GM18861 (cell line): ENCODE measurements around the gene ABLIM2.
A peak's percentile ranks its signal among the peaks of the same experiment; 100 is the strongest.

ENCODE experiments used
- ATAC-seq: cut with Tn5 transposase; IDR thresholded peaks from one replicate; pipeline ENCODE4 v1.9.1; 2021; ENCODE audit not compliant: unreplicated experiment

ABLIM2 gene

DNA sequence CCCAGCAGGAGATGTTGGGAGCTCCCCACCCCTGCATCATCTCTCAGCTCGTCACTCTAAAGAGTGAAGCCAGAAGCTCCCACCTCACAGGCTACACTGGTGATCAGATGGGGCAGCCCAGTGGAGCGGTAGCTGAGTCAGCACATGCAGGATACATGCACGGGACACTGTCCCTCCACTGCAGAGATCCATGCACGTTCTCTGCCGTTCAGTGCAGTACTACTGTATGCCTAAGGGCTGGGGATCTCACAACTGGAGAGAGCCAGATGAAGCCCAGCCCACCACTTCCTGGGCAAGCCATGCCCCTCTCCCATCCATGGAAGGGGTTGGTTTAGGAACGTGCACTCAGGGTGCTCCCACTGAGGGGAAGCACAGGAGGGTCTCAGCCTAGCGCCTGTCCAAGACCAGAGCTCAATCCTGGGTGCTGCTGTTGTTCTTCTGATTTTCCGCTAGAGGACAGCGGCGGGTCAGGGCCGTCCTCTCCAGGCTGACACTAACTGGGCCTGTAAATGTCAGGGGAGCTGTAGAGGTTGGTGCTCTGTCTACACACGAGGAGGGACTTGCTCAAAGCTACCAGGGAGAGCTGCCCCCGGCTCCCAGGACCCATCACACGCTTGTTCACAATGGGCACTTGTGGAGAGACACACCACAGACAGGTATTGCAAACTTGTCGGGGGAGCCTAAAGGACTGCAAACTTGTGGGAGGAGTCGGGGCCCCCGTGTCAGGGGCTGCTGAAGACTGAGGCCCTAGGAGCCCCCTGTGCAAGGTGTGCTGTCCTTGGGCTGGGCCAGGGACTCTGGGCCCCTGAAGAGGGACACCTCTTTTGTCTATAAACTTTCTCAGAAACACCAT lies 18.2 kb upstream of the ABLIM2 start:
- ATAC-seq, result peak; percentile 62

DNA sequence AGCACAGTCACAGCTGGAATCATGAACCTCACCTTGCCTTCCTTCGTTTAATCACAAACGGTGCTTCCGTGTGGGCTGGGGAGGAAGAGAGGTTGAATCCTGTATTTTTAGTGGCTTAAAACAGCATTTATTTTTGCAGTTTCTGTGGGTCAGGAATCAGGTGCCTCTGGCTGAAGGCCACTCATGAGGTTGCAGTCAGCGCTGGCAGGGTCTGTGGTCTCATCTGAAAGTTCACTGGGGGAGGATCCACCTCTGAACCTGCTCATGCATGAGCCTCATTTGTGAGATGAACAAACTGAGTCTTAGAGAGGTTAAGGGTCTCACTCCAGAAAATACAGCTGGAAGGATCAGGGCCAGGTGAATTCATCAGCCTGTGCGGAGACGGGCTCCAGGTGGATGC lies 17.1 kb upstream of the ABLIM2 start:
- ATAC-seq, result no peak

DNA sequence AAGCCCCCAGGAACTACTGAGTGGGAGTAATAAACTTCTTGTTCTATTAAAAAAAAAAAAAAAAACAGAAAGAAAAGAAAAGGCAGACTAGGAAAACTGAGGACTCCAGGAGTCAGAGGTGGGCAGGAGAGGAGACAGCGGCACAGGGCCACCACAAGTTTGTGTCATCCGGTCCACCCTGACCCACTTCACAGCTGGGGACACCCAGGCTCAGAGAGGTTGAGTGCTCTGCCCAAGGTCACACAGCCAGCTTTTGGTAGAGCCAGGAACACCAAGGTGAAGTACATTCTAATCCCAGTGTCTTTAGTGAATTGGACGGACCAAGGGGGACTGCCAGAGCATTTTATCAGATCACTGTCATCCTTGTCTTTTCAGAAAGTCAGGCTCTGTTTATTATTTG lies 16.4 kb upstream of the ABLIM2 start:
- ATAC-seq, result no peak

DNA sequence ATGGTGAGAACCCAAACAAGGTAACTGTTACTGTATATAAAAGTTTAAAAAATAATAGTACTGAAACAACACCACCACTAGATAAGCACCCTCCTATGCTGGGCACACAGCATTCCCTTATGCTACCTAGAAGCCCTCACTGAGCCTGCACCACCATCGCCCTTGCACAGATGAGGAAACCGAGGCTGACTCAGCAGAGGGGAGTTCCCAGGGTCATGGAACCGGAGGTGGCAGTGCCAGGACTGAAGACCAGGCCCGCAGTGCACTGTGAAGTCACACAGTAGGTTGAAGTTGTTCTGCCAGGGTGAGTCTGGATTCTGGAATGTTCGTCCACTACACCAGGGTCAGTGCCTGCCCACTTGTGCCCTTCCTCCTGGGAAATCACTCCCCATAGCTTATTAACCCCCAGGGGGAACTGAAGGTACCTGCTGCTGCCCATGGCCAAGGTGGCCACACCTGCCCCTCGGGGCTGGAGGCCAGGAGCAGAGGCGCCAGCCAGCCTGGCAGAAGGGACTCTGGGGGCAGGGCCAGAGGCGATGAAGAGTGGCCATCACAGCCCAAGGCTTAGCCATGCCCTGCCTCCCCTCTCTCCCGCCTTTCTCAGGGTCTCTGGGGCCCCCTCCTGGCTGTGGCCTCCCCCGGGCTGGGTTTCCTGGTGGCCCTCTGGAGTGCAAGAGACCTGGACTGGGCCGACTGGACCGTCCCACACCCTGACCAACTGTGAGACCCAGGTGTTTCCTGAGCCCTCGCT lies 15.1 kb upstream of the ABLIM2 start:
- no peak for ATAC-seq

DNA sequence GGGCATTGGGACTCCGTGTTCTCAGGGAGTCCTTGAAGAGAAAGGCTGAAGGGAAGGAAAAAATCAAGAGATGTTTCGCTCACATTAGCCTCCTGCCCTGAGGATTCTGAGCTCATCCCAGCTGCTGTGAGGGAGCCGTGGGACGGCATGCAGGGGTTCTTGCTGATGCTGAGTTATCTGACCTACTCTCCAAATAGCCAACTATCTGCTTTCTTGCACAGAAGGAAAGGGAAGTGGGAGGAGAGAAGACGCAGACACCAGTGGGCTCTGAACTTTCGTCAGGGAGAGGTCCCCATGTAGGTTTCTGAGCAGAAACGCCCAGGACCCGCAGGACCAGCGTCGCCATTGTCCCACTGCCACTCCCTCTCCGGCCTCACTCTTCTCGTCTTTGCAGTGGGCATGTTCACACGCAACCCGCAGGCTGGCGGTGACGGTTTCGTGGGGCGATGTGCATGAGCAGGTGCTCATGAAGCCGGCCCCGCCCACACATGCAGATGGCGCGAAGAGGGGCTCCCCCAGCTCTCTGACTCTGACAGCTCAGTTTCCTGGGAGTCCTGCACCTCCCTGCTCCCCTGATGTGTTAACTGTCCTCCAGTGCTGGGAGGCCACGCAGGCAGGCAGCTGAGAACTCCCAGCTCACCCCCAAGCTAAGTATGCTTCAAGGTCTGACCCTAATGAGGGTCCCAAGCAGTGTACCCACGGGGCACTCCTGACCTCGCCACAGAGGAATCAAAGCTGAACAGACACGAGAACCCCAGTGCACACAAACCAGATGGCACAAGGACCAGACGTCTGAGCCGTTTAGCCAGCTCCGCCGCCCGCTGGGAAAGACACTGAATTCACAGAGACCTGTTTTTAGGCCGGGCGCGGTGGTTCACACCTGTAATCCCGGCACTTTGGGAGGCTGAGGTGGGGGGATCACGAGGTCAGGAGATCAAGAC lies 13.6 kb upstream of the ABLIM2 start:
- peak; percentile 66 for ATAC-seq

DNA sequence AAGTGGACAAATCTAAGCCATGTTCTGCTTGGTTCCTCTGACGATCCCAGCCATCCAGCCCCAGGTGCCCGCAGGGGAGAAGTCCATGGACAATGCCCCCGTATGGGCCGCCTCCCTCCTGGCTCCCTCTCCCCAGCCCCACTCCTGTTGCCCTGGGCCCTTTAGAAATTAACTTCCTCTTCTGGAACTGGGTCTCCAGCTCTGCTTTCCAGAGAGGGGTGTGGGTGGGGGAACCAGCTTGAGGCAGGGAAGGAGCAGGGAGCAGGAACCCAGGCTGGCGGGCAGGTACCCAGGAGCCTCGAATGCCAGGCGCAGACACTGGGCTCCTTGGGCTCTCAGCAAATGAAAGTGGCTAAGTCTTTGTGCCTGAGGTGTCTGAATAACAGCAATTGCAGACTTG lies 12.7 kb upstream of the ABLIM2 start:
- ATAC-seq, result no peak

DNA sequence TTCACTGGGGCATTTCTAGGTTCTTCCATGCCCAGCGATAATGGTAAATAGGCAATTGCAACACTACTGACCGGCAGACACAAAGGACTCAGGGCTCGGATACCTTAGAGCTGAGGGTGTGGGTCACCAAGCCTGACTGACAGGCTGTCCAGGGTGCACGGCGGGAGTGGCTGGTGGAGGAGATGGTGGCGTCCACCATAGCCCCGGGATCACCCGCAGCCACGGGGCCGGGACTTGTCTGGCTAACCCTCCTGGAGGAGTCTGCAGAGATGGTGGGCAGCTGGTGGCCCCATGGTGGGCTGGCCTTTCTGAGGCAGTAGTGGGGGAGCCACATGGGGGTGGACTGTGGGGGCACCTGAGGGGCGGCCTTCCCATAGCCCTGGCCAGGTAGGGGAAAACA lies 11.7 kb upstream of the ABLIM2 start:
- ATAC-seq, result no peak

DNA sequence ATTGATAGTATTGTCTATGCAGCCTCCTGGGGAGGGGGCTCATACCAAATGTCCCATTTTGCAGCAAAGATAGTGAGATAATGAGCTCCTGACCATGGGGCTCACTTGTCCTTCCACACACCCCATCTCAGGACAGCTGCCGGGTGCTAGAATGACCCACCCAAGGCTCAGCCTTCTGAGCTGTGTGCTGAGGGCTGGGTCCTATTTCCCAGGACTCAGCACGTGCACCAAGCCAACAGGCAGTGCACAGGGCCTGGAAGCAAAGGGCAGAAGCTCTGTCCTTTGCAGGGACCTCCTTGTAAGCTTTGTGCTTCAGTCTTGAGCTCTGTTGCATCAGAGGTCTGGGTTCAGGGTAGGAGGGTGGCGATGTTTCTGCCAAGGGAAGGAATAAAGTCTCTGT lies 11.2 kb upstream of the ABLIM2 start:
- ATAC-seq, result no peak

DNA sequence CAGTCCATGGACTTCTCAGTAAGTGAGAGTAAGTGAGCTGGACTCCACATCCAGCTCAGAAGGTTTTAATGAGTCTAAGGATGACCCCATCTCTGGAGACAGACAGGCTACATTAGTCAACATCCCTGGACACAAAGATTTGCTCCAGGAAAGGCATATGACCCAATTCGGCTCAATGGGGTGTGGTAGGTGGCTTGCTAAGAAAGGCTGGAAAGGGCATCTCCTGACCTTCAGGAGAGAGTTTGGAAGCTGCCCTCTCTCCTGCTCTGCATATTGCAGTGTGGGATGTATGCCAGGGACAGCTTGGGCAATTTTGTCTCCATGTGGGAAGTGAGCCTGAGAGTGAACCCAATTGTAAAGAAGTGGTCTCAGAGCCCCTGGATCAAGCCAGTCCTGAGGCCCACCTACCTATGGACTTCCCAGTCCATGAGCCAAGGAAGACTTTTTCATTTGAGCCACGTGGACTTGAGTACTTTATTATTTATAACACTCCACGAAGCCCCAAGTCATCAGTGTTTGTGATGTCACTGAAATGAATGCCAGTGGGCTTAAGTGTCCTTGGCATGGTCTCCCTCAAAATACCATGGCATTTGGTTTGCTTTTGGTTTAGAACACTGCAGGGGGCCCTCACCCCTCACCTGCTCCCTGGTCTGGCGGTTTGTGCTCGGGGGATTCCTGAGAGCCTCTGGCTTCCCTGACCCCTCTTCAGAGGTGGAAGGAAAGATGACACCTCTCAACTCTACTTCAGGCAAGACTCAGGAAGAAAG lies 10.4 kb upstream of the ABLIM2 start:
- no peak for ATAC-seq

DNA sequence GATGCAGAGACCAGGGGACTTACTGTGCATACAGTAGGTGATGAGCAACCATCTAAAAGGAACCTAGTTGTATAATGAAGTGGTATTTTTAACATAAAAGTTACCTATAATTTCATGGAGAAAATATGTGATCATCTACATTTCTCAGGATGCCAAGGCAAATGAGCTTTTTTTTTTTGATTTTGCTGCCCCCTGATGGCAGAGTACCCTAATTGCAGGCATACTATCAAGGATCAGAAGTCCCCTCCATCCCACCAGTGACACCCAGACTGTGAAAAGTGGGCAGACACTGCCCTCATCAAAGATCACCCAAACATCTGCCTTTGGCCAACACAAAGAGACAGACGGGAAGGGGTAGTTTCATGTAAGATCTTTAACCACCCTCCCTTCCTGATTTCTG lies 9.6 kb upstream of the ABLIM2 start:
- no peak for ATAC-seq

DNA sequence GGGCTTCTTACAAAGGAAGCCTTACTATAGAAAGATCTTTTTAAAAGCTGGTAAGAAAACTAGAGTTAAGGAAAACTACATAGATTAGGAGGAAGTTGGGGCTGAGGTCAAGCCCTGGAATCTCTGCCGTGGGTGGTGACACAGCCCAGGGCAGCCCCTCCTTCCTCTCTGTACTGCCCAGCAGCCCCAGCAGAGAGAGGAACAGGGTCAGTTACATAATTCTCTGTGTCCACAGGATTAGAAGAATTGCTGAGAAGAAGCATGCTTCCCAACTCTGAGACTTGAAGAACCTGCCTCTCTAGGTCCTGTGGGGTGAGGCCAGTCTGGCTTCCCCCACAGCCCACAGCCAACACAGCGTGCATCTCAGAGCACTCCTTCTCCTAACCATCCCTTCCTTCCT lies 9.2 kb upstream of the ABLIM2 start:
- no peak for ATAC-seq

DNA sequence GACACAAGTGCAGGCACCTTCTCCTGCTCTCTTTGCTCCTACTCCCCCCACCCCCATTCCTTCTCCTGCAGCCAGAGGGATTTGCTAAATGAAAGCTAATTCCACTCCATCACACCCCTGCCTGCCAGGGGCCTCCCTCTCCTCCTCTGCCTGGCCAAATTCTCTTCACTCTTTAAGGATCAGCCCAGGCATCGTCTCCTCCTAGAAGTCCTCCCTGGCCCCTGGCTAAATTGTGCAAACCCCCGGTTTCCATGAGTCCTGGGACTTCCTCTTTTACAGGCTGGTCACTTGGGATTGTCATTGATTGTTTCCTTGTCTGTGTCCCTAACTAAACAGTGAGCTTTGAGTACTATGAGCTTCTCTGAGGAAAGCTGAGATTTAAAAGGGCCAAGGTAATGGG lies 8.7 kb upstream of the ABLIM2 start:
- ATAC-seq, result no peak

DNA sequence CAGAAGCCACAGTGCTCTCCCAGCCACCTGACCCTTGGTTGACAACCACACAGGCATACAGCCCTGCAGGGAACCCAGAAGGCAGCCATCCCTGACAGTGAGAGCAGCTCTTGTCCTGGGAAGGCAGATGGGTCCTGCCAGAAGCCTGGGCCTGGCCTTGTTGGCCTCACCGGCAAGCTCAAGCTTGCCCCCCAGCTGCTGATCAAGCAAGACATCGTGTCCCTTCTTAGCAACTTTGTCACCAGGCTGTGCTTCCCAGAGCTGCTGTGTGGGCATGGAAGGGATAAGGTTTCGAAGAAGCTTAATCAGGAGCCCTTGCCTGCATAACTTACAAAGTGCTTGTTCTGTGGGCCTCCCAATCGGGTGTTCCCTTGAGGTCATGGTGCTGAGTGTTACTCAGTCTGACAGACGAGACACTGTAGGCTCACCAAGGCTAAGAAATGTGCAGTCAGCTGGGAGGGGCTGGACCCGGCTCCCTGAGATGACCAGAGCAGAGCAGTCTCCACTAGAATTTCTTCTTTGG lies 6.8 kb upstream of the ABLIM2 start:
- ATAC-seq, result no peak

DNA sequence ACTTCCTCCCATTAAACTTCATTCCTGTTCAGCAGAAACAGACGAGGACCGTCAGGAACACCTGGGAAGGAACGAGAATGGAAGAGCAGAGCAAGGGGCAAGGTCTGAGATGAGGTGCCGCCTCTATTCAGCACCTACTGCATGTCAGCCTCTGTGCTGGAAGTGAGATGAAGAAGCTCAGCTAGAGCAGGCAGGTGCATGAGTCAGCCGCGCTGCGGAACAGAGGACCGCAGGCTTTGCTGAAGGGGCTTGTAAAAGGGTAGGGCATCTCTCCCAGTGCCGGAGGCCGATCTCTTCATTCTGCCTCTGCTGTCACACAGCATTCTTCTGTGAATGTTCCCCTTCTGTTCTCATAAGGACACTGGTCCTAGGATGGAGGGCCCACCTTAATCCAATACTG lies 6.1 kb upstream of the ABLIM2 start:
- ATAC-seq, result no peak

DNA sequence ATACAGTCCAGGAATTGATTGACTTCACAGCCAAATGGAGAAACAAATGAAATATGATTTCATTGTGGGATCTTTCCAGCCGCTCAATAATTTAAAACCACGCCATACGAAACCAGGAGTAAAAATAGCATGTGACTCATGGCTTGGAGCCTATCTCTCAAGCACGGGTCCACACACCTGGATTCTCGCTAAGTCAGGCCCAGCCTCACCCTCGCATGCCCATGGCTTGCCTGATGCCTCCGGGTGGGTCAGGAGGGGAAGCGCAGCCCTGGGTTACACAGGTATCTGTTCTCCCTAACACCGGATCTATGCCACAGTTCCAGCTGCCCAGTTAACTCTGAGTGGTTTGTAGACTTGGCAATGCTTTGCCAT lies 5.6 kb upstream of the ABLIM2 start:
- no peak for ATAC-seq

DNA sequence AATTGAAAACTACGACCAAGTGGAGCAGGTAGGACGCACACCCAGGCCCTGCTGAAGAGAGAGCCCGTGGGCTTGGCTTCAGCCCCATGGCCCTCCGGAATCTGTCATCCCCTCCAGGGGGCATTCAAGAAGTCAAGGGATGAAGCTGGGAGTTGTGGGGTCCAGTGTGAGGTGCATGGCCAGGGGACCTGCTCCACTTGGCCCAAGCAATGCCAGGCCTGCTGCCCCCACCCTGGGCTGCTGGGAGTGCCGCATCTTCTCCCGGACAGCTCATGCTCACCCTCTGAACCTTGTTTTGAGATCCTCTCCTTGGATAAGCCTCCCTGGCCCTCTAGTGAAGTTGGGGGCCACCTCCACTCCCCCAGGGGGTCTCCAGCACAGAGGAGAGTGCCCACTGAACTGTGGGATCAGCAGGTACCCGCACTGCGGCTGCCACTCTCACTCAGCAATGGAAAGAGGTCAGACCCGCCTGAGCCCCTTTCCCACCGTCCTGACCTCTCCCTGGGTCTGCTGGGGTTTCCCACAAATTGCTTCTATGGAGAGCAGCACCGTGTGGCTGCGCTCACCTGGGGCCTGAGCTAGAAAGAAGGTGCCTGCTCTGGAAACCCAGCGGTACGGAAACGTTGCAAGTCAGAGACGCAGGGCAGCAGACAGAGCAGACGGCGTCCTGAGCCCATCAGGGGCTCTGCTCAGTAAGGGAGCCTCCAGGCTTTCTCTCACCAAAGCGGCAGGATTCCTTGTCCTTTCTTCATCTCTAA lies 5.0 kb upstream of the ABLIM2 start:
- no peak for ATAC-seq

DNA sequence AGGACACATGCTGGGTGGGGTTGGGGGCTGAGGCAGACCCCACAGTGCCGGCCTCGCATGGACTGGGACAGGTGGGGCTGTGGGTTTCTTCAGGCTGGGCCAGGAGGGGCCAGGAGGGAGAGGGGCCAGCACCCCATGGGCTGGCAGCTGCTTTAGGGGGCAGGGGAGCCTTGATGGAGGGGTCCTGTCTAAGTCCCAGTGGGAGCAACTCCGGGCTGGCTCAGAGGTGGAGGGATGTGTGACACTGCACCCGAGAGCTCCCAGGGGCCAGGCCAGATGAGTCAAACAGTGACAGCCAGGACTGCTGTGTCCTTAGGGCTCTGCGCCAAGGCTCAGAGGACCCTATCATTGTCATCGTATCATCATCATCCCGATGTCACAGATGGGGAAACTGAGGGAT lies 4.4 kb upstream of the ABLIM2 start:
- no peak for ATAC-seq

DNA sequence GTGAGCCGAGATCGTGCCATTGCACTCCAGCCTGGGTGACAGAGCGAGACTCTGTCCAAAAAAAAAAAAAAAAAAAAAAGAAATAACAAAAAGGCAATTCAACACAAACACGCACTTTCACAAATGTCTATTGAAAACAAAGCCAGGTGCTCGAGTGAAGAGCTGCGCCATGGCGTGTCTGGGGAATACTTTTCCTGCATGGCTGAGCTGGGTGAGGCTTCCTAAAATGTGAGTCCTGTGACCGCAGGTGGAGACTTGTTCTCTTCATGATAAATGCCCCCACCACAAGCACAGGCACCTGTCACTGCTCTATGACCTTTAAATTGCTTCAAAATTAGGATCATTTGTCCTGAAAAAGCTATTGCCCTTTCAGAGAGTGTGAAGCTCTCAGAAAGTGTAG lies 4.0 kb upstream of the ABLIM2 start:
- ATAC-seq, result no peak

DNA sequence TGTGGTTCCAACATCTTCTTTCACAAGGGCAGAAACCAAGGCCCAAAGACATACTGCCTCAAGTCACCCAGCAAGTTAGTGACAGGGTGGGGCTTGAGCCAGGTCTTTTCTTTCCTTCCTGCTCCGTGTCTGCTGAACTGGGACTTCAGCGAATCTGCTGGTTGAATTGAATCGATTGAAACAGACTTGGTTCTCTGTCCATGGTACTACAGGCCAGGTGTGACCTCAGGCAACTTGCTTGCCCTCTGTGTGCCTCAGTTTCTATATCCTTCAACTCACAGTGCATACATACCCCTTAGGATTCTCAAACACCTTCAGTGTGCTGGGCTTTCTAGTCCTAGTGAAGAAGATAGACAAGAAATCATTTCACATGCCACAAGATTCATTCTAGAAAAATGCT lies 2.0 kb upstream of the ABLIM2 start:
- ATAC-seq, result no peak

DNA sequence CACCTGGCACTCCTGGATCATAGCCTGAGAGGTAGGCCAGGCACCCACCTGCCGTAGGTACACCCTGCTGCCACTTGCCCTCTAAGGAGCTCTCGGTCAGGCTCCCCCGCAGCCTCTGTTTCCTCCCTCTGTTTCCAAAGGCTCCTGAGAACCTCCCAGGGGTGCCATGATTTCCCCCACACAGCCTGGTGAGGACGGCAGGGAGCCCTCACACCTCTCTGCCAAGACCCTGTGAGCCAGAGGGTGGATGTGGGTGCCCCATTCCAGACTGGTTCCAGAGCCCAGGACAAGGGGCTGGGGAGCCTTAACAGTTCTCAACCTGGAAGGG lies 1.6 kb upstream of the ABLIM2 start:
- ATAC-seq, result no peak
